NCI-H1417 treated with DMSO at 0.1 percent for 48 hours (cell line): ENCODE results near the gene KDELR1.
"Not testable (repeated sequence)": the region's sequence is repeated elsewhere in the genome, so short reads cannot be mapped to it uniquely, and the experiment has no call there.

ENCODE experiments used
- DNase-seq: peaks from one replicate; lab custom pipeline; 2025; lab: John Stamatoyannopoulos, UW

KDELR1 gene

GRCh38 chr19:48397263-48398101 is 6.1 kb upstream of the KDELR1 start:
- DNase-seq: no peak

GRCh38 chr19:48396824-48397176 is 5.4 kb upstream of the KDELR1 start:
- no peak for DNase-seq

- no peak for DNase-seq
These were observed 4.9 kb upstream of the KDELR1 start for GRCh38 chr19:48396016-48396823.

GRCh38 chr19:48395499-48395898 is 4.1 kb upstream of the KDELR1 start:
- DNase-seq: no peak

- DNase-seq: no peak
These were observed 3.8 kb upstream of the KDELR1 start for GRCh38 chr19:48395170-48395455.

- no peak for DNase-seq
These were observed 3.2 kb upstream of the KDELR1 start for GRCh38 chr19:48394331-48395169.

GRCh38 chr19:48393559-48394330 is 2.4 kb upstream of the KDELR1 start, which contains the start of gene GRIN2D:
TSS of gene GRIN2D (plus strand) at chr19:48393668. CDS start at chr19:48398393, 4,725 bp downstream.
- DNase-seq: no peak

GRCh38 chr19:48392860-48393558 is 1.7 kb upstream of the KDELR1 start:
- no peak for DNase-seq

GRCh38 chr19:48392006-48392344 is 624 bp upstream of the KDELR1 start:
- not testable (repeated sequence) for DNase-seq

- DNase-seq: no peak
These were observed 907 bp downstream of the KDELR1 start for GRCh38 chr19:48390188-48391099.

GRCh38 chr19:48386981-48387380 is 4.4 kb downstream of the KDELR1 start:
- no peak for DNase-seq

- DNase-seq: no peak
These were observed 5.8 kb downstream of the KDELR1 start for GRCh38 chr19:48385461-48386087.

- no peak for DNase-seq
These were observed 9.1 kb downstream of the KDELR1 start for GRCh38 chr19:48382286-48382685.

- no peak for DNase-seq
These were observed 10.0 kb downstream of the KDELR1 start for GRCh38 chr19:48381178-48381950.

- DNase-seq: no peak
These were observed 12.3 kb downstream of the KDELR1 start for GRCh38 chr19:48379058-48379457.

GRCh38 chr19:48378194-48378570 is 13.2 kb downstream of the KDELR1 start:
- DNase-seq: no peak

- no peak for DNase-seq
These were observed 17.8 kb downstream of the KDELR1 start for GRCh38 chr19:48373567-48373966.

GRCh38 chr19:48372904-48373303 is 18.4 kb downstream of the KDELR1 start:
- no peak for DNase-seq

- not testable (repeated sequence) for DNase-seq
These were observed 19.6 kb downstream of the KDELR1 start for GRCh38 chr19:48371771-48372170.
